OCI-M2 (cell line): ENCODE results near the gene RASGRF2.

Experiments used
- DNase-seq: peaks from one replicate; lab custom pipeline; 2025; ENCODE audit not compliant: unreplicated experiment; lab: John Stamatoyannopoulos, UW

RASGRF2 gene

DNA sequence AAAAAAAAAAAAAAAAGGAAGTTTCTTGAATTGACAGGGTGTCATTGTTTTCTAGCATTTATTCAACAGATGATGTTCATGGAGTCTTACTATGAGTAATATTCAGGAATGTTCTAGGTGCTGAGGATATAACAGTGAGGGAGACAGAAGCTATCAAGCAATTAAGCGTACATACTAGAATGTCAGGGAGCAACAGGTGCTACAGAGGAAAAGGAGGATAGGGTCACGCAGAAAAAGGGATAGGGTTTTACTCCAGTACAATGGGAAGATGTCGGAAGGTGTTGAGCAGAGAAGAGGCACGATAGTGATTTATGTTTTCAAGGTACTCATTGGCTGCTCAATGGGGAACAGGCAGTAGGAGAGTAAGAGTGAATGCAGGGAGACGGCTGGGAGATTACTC is 6.6 kb upstream of the RASGRF2 start:
- no peak for DNase-seq

DNA sequence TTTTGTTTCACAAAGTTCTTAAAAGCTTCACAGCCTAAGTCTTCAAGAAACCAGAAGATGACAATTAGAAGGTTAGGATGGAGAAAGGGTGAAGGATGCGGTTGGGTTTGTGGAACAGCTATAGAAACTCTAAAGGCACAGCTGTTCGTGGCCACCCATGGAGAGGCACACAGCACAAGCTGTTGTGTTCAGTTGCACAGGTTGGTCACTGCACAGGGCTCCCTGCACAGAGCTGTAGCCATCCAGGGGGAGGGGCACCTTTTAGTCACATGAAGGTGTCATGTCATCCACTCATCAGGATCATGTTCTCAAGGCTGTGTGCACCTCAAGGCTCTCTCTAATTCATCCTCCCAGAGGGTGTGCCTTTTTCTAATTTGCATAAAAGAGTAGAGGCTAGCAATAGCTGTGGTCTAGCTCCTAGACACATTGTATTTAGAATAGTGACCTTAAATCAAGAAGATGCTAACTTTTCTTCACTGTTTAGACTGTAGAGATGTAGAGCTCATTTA is 5.0 kb upstream of the RASGRF2 start:
- no peak for DNase-seq

DNA sequence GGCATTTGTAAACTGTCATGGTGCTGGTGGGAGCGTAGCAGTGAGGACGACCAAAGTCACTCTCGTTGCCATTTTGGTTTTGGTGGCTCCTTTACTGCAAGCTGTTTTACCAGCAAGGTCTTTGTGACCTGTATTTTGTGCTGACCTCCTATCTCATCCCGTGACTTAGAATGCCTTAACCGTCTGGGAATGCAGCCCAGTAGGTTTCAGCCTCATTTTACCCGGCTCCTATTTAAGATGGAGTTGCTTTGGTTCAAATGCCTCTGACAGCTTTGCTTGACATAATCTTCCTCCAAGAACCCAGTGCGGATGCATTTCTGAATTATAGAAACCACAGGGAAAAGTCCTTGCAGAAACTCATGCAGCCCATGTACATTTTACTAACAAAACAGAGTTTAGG is 3.9 kb upstream of the RASGRF2 start:
- DNase-seq, result no peak

DNA sequence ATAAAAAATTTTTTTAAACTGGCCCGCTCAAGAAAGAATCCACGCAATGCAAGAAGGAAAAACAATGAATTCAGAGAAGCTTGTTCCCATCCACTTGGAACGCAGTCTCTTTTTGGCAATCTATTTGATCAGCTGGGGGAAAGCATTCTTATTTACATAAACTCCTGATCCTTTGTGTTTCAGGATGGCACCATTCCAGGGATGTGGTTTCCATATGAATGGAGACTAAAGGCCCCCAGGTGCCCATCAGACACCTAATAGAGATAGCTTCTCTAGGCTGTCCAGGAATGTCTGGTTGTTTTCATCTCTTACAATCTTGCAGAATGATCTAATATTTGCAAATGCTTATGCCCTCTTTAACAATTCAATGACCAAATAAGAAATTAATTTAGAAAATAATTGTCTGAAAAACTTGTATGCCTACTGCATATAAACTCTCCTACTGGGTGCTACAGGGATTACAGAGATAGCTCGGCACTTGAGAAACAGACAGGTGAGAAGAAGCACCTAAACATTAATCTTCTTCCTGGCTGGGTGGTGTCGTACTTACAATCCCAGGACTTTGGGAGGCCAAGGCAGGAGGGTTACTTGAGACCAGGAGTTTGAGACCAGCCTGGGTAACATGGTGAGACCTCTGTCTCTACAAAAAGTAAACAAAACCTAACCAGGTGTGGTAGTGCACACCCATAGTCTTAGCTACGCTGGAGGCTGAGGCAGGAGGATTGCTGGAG is 3.0 kb upstream of the RASGRF2 start:
- DNase-seq, result no peak

DNA sequence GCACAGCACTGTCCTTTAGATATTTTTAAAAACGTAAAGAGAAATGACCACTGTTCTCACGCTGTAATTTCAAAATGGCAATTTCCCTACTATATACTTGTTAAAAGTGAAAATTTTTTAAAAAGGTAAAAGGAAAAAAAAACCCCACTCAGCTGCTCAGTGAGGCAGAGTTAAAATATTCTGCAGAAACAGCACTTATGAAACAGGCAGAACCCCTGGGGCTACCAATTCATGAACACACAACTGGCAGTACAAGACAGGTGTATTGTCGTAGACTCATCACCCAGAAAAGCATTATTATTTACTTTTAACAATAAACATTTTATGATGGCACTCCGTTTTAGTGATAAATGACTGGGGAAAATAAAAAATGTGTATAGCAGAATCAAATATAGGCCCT is 1.5 kb upstream of the RASGRF2 start:
- DNase-seq, result no peak

DNA sequence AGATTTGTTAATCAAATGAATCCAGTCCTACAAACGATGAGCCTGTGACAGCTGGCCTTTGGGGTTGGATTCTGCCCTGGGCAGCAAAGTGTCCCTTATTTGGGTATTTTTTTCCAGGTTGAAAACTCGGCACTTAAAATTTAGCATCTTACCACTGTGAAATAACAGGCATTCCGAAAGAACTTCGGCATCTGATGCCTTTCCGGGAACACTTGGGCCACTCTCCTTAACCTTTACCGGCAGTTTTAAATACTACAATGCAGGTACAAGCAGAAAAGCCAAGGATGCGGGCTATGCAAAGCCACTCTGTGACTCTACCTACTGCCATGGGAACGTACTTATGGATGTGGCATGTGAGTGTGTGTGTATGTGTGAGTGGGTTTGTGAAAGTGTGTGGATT is 1.0 kb upstream of the RASGRF2 start:
- DNase-seq, result no peak

DNA sequence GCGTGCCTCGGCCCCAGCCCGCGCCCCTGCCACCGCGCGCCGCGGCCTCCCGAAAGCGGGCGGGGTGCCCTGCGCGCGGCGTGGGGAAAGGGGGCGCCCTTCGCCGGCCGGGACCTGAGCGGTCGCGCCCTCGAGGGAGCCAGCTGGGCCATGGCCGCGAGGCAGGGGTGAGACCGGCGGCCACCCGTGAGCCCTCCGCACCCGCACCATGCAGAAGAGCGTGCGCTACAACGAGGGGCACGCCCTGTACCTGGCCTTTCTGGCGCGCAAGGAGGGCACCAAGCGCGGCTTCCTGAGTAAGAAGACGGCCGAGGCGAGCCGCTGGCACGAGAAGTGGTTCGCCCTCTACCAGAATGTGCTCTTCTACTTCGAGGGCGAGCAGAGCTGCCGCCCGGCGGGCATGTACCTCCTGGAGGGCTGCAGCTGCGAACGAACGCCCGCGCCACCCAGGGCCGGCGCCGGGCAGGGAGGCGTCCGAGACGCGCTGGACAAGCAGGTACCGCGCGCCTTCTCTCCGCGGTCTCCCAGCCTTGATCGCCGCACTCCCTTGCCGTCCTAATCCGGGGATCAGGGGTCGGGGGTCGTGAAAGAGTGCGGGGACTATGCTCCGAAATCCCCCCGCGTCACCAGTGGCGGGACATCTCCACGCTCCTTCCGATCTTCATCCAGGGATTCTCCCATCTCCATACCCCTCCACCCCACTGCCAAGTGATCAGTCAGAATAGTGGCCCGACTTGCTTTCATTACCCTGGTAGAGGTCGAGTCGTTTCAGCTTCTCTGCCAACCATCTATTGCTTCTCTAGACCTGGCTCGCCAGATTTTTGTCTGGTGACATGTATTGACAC is 590 bp downstream of the RASGRF2 start:
- no peak for DNase-seq

DNA sequence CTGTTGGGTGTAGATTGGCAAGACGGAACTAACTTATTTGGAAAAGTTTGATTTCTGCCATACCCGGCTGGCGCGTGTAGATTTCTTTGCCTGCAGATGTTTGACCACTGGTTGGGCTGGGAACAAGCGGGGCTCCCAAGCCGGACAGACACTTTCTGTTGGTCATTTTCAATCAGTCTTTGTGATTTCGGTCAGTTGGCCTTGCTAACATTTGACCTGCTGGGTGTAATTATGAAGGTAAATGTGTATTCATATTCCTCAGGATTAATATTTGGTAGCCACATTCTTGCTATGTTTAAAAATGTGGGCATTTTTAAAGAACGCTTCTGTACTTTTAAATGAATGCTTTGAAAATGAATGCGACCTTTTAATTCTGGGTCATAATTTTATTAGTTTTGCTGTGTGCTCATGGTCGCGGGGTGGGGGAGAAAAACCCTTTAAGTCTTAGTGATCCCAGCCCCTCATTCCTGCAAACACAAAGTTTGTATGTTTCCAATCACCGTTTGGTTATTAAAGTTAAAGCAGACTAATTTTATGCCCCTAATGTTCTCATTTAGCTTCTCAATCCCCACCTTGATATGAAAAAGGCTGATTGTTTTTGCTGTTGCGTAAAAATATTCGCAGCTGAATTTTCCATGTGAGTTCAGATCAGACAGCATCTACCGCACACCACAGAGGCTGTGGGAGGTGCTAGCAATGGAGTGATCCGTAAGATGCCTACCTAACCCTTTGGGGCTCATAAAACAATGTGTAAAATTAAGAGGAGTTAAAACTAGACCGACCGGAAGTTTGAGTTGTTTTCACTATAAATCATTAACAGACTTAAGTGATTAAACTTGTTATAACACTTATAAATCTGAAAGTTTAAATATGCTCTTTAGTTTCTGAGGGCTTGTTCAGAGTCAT is 1.5 kb downstream of the RASGRF2 start:
- DNase-seq, result no peak

DNA sequence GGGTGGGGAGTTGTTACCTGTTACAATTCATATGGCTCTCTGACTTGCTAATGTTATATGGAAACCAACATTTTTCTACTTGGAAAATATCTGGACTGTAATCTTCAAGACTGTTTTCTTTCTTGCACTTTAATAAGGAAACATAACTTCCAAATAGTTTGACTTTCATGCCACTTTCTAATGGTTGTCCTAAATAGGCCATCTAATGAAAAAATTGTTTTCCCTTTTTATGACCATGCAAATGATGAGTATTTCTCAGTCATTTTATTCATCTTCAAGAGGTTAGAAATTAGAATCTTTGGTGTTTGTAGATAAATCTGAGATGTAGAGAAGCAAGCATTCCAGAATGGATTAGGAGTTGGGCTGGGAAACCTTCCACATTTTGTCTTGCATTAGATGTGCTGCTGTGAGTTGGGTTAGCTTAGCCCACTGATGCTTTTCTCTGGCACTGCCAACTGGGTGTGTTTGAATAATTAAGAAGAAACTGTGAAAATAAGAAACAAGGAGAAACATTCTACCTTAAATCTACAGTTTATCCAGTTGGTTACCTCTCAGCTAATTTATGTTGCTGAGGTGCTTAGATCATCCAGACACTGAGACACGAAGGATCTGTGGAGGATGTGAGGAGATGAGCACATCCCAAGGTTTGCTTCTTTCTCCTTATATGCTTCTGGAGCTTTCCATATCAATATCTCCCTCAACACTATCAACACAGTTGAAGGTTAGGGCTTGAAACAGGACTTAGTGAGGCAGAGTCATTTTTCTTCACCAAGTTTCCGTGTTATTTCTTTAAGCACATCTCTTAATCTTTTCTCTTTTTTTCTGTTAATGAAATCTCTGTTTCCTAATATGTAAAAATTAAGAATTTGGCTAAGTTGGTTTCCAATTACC is 2.7 kb downstream of the RASGRF2 start:
- no peak for DNase-seq

DNA sequence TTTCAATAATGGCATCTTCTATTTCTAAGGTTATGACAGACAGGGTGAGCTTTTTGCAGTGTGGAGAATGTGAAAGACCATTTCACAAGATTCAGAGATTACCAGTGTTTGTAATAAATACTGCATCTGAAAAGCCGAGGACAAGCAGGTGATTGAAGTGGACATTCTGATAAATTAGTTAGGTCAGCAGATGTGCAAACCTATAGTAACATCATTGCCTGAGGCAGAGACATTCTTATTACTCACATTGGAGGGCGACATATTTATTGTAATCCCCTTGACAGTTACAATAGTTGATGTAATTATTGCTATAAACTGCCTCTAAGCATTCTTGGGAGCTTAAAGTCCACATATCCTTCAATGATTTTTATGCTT is 3.3 kb downstream of the RASGRF2 start:
- DNase-seq, result no peak

DNA sequence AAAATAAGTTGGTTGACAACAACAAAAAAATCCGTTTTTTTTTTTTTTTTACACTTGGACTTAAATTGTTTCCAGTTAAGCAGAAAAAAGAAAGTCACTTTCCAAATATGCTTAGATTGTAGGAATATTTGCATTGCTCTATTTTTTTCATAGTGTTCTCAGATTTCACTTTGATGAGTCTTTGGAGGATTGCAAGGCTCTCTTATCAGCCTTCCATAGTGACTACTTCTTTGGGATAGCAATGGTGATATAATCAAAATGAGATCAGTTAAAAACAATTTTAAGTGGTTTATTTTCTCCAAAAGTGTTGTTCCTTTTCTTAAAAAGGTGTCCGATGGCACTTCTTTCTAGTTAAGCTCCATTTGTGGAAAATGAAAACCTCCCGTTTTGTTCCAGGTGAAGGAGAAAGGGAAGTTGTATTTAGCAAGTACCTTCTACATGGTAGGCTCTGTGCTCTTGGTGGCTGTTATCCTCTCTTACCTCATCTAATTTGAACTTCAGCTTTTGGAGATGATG is 3.9 kb downstream of the RASGRF2 start:
- no peak for DNase-seq

DNA sequence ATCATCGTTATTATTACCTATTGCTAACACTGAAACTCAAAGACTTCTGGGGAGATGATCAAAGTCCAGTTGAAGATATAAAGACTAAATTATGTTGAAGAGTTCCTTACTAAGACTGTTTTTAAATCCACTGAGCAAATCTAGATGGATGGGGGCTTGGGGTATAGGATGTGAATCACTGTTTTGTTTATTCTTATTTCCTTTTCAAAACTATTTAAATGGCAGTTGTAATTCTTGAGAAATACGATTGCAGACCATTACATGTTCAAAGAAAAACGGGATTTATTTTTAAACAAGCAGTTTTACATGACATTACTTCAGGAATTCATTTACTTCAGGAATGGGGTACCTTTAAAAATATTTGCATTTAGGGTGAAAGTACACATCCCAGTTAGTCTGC is 4.3 kb downstream of the RASGRF2 start:
- DNase-seq, result no peak

DNA sequence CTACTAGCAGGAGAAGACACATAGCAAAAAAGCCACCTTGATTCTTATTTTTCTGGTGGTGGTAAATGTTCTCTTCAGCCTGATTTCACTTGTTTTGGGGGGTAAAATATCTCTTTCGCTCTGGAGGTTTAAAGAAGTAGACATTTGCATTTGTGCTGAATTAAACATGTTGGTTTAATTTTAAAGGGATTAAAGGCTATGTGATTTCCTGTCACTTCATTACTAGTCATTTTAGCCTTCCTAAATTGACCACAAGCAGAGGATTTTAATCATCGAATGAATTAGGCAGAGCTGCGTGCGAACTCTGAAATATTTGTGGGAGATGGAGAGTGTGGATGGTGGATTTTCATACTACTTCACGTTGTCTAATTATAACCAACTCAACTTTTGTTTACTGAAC is 4.8 kb downstream of the RASGRF2 start:
- DNase-seq, result no peak

DNA sequence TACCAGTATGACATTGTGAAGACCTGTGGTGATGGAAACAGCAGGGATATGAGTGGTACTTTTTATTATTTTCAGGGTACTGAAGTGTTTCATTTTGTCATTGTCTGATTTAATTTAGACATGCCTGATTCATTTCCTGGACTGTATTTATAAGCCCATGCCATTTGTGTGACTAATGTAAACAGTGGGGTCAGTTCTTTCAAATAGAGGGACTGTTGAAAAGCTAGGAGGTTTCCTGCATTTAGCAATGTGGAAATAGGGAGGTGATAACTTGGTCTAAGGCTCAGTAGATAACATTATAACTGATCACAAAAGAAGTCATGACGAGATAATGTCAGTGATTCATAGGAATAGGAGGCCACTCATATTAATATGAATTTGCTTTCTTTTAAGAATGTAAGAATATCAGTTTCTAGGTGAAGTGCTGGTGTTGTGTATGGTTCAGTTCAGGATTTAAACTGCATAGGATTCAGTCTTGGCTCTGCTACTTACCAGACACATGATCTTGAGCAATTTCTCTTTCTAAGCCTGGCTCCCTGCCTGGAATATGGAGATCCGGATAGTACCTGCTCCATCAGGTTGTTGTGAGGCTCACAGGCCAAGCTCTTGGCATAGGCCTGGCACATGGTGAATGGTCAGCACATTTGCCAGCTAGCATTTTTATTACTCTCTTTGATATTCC is 7.5 kb downstream of the RASGRF2 start:
- DNase-seq, result no peak

DNA sequence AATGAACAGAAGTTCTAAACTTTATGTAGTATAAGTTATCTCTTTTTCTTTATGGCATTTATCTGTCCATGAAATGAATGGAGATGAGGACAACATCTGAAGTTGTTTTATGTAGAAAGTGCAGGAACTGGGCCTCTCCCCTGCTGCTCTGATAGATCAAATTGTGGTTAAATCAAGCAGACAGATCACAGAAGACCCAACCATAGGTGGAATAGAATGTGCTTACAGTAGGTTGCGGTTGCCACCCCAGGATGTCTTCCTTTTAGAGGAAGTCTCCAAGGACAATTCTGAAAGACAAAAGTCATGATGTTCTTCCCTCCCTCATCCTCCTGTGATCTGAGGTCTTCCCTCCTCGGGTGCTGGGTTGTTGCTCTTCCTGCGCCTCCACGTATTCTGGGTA is 12.9 kb downstream of the RASGRF2 start:
- no peak for DNase-seq

DNA sequence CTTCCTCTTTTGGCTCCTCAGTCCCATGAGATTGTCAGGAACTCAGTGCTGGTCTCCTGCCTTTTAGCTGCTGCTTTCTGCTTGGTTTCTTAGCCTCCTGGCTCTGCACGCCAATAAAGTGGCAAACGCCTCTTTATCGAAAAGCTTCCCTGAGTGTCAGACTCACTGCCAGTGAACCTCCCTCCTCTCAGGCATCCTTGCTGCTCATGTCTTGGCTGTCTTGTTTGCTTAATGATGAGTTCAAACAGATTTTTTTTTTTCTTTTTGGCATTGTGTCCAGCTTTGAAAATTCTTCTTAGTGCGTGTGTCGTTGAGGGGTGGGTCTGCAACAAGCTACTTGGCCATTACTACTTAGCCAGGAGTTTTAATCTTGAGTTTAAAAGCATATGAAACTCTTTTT is 14.9 kb downstream of the RASGRF2 start:
- no peak for DNase-seq

DNA sequence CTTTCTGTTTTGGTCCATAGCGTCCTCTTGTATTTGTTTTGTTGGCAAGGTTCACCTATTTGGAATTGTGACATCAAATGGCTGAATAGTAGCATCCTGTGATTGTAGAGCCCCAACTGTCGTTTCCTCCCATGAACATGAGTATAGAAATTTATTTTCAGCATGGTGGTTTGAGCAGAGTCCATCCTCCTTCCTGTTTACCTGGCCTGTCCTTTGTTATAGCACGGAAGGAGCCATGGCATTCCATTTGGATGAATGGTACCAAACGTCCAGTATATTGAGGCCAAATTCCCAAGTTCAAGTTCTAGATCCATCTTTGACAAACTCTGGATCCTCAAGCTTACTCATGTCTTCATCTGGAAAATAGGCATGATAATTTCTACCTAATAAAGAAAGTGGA is 16.8 kb downstream of the RASGRF2 start:
- no peak for DNase-seq

DNA sequence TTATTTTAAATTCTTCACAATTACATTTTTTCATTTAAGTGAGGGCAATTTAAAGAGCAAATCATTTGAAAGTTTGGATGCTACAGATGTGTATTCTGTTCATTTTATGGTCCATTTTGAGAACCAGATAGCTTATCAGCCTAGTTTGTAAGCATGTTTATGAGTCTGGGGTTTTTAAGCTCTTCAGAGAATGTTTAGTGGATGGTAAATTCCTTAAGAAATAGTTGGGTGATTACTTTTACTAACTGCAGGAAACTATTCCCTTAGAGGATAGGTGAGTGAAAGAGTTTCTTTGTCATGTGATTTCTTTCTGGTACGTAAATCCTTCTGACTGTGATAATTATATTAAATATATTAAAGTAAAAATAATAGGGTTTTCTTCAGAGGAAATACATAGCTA is 17.6 kb downstream of the RASGRF2 start:
- DNase-seq, result no peak

DNA sequence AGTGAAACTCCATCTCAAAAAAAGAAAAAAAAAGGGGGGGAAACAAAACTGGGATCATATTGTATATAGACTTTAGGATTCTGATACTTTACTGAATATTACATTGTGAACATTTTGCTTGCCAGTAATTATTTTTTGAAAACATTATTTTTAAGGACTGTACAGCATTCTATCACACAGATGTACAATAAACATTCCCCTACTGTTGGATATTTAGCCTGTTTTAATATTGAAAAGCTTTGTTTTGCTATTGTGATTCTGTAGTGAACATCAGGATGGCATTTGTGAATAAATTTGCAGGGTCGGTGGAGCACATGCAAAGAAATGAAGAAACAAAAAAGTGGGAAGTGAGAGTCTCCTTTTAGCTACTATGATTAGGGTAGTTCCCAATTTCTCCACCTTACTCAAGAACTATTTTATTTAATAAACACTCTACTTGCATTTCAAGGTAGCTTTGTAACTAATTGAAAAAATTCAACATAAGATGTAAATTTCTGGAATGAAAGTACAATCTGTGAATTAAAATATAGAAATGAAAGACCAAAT is 18.7 kb downstream of the RASGRF2 start:
- DNase-seq, result no peak
